Fibroblast of lung (primary cell): Measurements from ENCODE around the gene APEX1. TPM values are rescaled to one million over a fixed set of nuclear protein-coding genes. Genes with fewer than 3 reads are reported as not detected.

Source experiments
- DNase-seq, 2 donors: peaks; one replicate each; pipeline versions ENCODE4 v3.0.0 to v3.0.0-alpha.2; 2010; ENCODE audit warnings: low read depth in 2 of 2
- H2AFZ ChIP-seq: 2 replicates; pipeline ENCODE4 v1.5.1; 2012; ENCODE audit warnings: low read length, control low read depth, inconsistent platforms
- H3K27ac ChIP-seq: 2 replicates; pipeline ENCODE4 v1.5.1; 2011; ENCODE audit warnings: low read length, control low read depth; ENCODE audit not compliant: insufficient read depth
- H3K27me3 ChIP-seq: 2 replicates; pipeline ENCODE4 v1.5.1; 2011; ENCODE audit warnings: mild to moderate bottlenecking, low read length; ENCODE audit not compliant: control insufficient read depth, insufficient read depth
- H3K36me3 ChIP-seq: 2 replicates; pipeline ENCODE4 v1.5.1; 2011; ENCODE audit warnings: low read length; ENCODE audit not compliant: control insufficient read depth, insufficient read depth
- H3K4me1 ChIP-seq: 2 replicates; pipeline ENCODE4 v1.5.1; 2011; ENCODE audit warnings: low read length; ENCODE audit not compliant: control insufficient read depth, insufficient read depth; ENCODE audit errors: extremely low read depth
- H3K4me2 ChIP-seq: 2 replicates; pipeline ENCODE4 v1.5.1; 2011; ENCODE audit warnings: low read length, control low read depth; ENCODE audit not compliant: insufficient read depth; ENCODE audit errors: extremely low read depth
- H3K4me3 ChIP-seq, 4 experiments: fragments of 200-600 bp in 1 of 4; sonication (generic) in 1 of 4; replicated peaks in 1 of 4; 2 replicates each; pipeline ENCODE4 v1.5.1; 2011 to 2016; ENCODE audit warnings: low read length in 4 of 4, low read depth in 3 of 4, mild to moderate bottlenecking in 3 of 4, control low read depth in 2 of 4, inconsistent platforms in 1 of 4, mixed read lengths in 1 of 4; ENCODE audit not compliant: insufficient read depth in 1 of 4; ENCODE audit errors: control extremely low read depth in 1 of 4
- H3K79me2 ChIP-seq: 2 replicates; pipeline ENCODE4 v1.5.1; 2012; ENCODE audit warnings: mild to moderate bottlenecking, low read length, inconsistent platforms; ENCODE audit not compliant: control insufficient read depth, insufficient read depth
- H3K9ac ChIP-seq: 2 replicates; pipeline ENCODE4 v1.5.1; 2011; ENCODE audit warnings: mild to moderate bottlenecking, low read length, control low read depth; ENCODE audit not compliant: insufficient read depth
- H3K9me3 ChIP-seq: 2 replicates; pipeline ENCODE4 v1.5.1; 2012; ENCODE audit warnings: low read depth, low read length; ENCODE audit not compliant: control insufficient read depth, insufficient read depth
- H4K20me1 ChIP-seq: 2 replicates; pipeline ENCODE4 v1.5.1; 2011; ENCODE audit warnings: low read length; ENCODE audit not compliant: control insufficient read depth, insufficient read depth; ENCODE audit errors: extremely low read depth
- CTCF ChIP-seq, 2 donors: IDR thresholded peaks in 1 of 2; conservative IDR thresholded peaks in 1 of 2; 1 replicate in 1 of 2; 2 replicates in 1 of 2; pipeline ENCODE4 v1.5.1; 2011 to 2012; ENCODE audit warnings: low read length in 2 of 2, control low read depth in 1 of 2, inconsistent platforms in 1 of 2, low read depth in 1 of 2, mild to moderate bottlenecking in 1 of 2
- EZH2 ChIP-seq: IDR thresholded peaks from 2 replicates; pipeline ENCODE4 v1.5.1; 2012; ENCODE audit warnings: low read length, control low read depth, mild to moderate bottlenecking; ENCODE audit errors: missing control alignments
- polyA minus RNA-seq: library from RNA; depleted of rRNA, polyadenylated mRNA; stranded (reverse); fragments of >200 nt; gene quantifications from 2 replicates; pipeline ENCODE4 v1.2.3, GENCODE V29; 2011; ENCODE audit warnings: low replicate concordance
- polyA plus RNA-seq, 2 donors: library from polyadenylated mRNA; depleted of rRNA in 1 of 2; stranded (reverse) in 1 of 2; unstranded in 1 of 2; fragments of >200 nt; gene quantifications; 2 replicates each; pipeline ENCODE4 v1.2.1, GENCODE V29; 2011 to 2012; ENCODE audit warnings: missing spikeins in 1 of 2
- total RNA-seq: library from RNA; depleted of rRNA; stranded (reverse); fragments of >200 nt; gene quantifications from 2 replicates; pipeline ENCODE4 v1.2.1, GENCODE V29; 2014

The APEX1 gene
- total RNA-seq, result 66.6 and 86.5 TPM in 2 replicates
- 187 and 278 TPM in 2 replicates for polyA plus RNA-seq
- polyA plus RNA-seq (2012), result 144 and 207 TPM in 2 replicates
- 298 and 504 TPM in 2 replicates for polyA minus RNA-seq

- peaks cover 20% of the 10 kb centered on the region for H3K36me3 ChIP-seq
- no peaks in the 10 kb centered on the region for H4K20me1 ChIP-seq
- H3K27me3 ChIP-seq, result no peaks in the 10 kb centered on the region
- no peaks in the 10 kb centered on the region for H3K9me3 ChIP-seq
- H3K27ac ChIP-seq, result peak within 1 kb of the TSS; percentile 99
- peak within 1 kb of the TSS; percentile 97 for H3K4me2 ChIP-seq
- H3K9ac ChIP-seq, result peak within 1 kb of the TSS; percentile 94
- peaks cover under 1% of the 10 kb centered on the region for H3K4me1 ChIP-seq
- peaks cover 42% of the 10 kb centered on the region for H3K79me2 ChIP-seq
- H2AFZ ChIP-seq, result peak within 1 kb of the TSS; percentile 95
- DNase-seq, result peak; percentile 97 to 99
- TF ChIP-seq CTCF (conservative IDR thresholded peaks at IDR 0.05 in 1 of 2, IDR thresholded peaks at IDR 0.05 in 1 of 2; ENCODE audit: low read depth in 1 of 2, low read length in 2 of 2), result no peak
- no peak for TF ChIP-seq EZH2
- H3K4me3 ChIP-seq, result peak within 1 kb of the TSS; percentile 88 to 98 (median 92)
Measured at GRCh38 chr14:20454516-20455354, at the start of gene APEX1, which contains the start of gene OSGEP. TSS of gene APEX1 (plus strand) at chr14:20455226. CDS start at chr14:20455646, 420 bp downstream. TSS of gene OSGEP (minus strand) at chr14:20454812. CDS start at chr14:20454683, 129 bp downstream.

- H4K20me1 ChIP-seq, result no peaks in the 10 kb centered on the region
- peaks cover 8% of the 10 kb centered on the region for H3K79me2 ChIP-seq
- no peak for TF ChIP-seq EZH2
- TF ChIP-seq CTCF (conservative IDR thresholded peaks at IDR 0.05 in 1 of 2, IDR thresholded peaks at IDR 0.05 in 1 of 2; ENCODE audit: low read depth in 1 of 2, low read length in 2 of 2), result no peak
- peak in 1 of 2 donors; percentile 48 for DNase-seq
- H3K4me3 ChIP-seq, result no peak overlapping the region
- H3K27ac ChIP-seq, result no peak overlapping the region
- H3K36me3 ChIP-seq, result peaks cover 15% of the 10 kb centered on the region
- H3K4me2 ChIP-seq, result no peak overlapping the region
- no peaks in the 10 kb centered on the region for H3K4me1 ChIP-seq
- no peak overlapping the region for H2AFZ ChIP-seq
- H3K9me3 ChIP-seq, result no peaks in the 10 kb centered on the region
- no peaks in the 10 kb centered on the region for H3K27me3 ChIP-seq
- H3K9ac ChIP-seq, result no peak overlapping the region
Measured at GRCh38 chr14:20409226-20409625, 45.8 kb upstream of the APEX1 start.

- Histone ChIP-seq H3K9me3 (no peaks in the 10 kb centered on the region), H4K20me1 (no peaks in the 10 kb centered on the region), H3K79me2 (peaks cover 8% of the 10 kb centered on the region), H2AFZ (peak overlapping the region; percentile 66), H3K4me1 (no peaks in the 10 kb centered on the region), H3K27ac (peak overlapping the region; percentile 80), H3K4me3 (peak overlapping the region; percentile 52 to 92 (median 74)), H3K27me3 (no peaks in the 10 kb centered on the region), H3K4me2 (peak overlapping the region; percentile 94), H3K36me3 (peaks cover 5% of the 10 kb centered on the region), H3K9ac (peak overlapping the region; percentile 80)
- TF ChIP-seq EZH2, result no peak
- no peak for TF ChIP-seq CTCF (conservative IDR thresholded peaks at IDR 0.05 in 1 of 2, IDR thresholded peaks at IDR 0.05 in 1 of 2; ENCODE audit: low read depth in 1 of 2, low read length in 2 of 2)
- peak in 1 of 2 donors; percentile 14 for DNase-seq
Measured at GRCh38 chr14:20412411-20412810, 42.6 kb upstream of the APEX1 start.
